HepG2 (cell line): ENCODE data around the gene AQP5.

Experiments
- NCOA1 ChIP-seq: sonication (generic); formaldehyde crosslinking; IDR thresholded peaks from 2 replicates; pipeline ENCODE4 v1.9.0; 2021; ENCODE audit warnings: missing genetic modification reagents
- POLR2AphosphoS5 ChIP-seq: IDR thresholded peaks from 2 replicates; pipeline ENCODE4 v1.6.1; 2012; ENCODE audit warnings: low read depth, low read length
- ZNF513 ChIP-seq: sonication (generic); formaldehyde crosslinking; conservative IDR thresholded peaks from 2 replicates; pipeline ENCODE4 v1.5.0; 2020; ENCODE audit warnings: missing genetic modification reagents

GRCh38 chr12:49967777-49968250 lies 6.1 kb downstream of the AQP5 start:
- TF ChIP-seq ZNF513 (CRISPR knock-in tag) (no peak), POLR2AphosphoS5 (no peak), NCOA1 (CRISPR knock-in tag) (no peak)
